HCT116 (cell line): Measurements from ENCODE around the gene PIGM. TPM values are rescaled to one million over a fixed set of nuclear protein-coding genes. Genes with fewer than 3 reads are reported as not detected.

Experiments
- ATAC-seq: fragments of 200-7000 bp; cut with Tn5 transposase; 2 replicates; pipeline ENCODE4 v1.9.1; 2020; ENCODE audit warnings: mild to moderate bottlenecking, moderate library complexity
- BruUV-seq: library from RNA; stranded (reverse); fragments of 400-500 nt; replicated peaks from 2 replicates; lab custom pipeline; 2021; lab: Mats Ljungman, UMichigan
- CTCF ChIA-PET: fragments of 300-600 bp; sonication (Branson Sonifier 250); formaldehyde crosslinking; loops from one replicate; lab custom pipeline; 2021; ENCODE audit warnings: antibody characterized with exemption; lab: Charles Lee
- POLR2A ChIA-PET: fragments of 300-600, 350-600 bp; sonication (Branson Sonifier 250); formaldehyde crosslinking; loops from one replicate; lab custom pipeline; 2021; ENCODE audit warnings: antibody characterized with exemption; lab: Charles Lee
- RAD21 ChIA-PET, 2 experiments: fragments of 300-600 bp; sonication (Branson Sonifier 250); formaldehyde crosslinking; loops; one replicate each; lab custom pipeline; 2023; ENCODE audit warnings: low total read pairs in 2 of 2; ENCODE audit not compliant: uncharacterized antibody in 2 of 2, unreplicated experiment in 2 of 2, low non-redundant PET in 1 of 2; lab: Charles Lee
- DNase-seq: peaks from one replicate; pipeline ENCODE4 v3.0.0-alpha.2; 2010; ENCODE audit warnings: low read depth, low spot score
- H2AFZ ChIP-seq: fragments of 200-600 bp; shearing (Covaris generic), sonication (generic); 2 replicates; pipeline ENCODE4 v1.6.1; 2017; ENCODE audit warnings: low read depth, mixed run types, mixed read lengths, antibody characterized with exemption, low read length; ENCODE audit not compliant: poor library complexity, severe bottlenecking
- H3K27ac ChIP-seq: 2 replicates; pipeline ENCODE4 v1.5.1; 2012; ENCODE audit warnings: low read depth, low read length
- H3K27me3 ChIP-seq: fragments of 200-600 bp; sonication (generic); 2 replicates; pipeline ENCODE4 v1.6.1; 2016; ENCODE audit warnings: mixed run types, low read length, mixed read lengths; ENCODE audit not compliant: insufficient read depth
- H3K36me3 ChIP-seq, 2 experiments: fragments of 200-500 bp in 1 of 2; fragments of 200-600 bp in 1 of 2; sonication (Bioruptor generic) in 1 of 2; sonication (generic) in 1 of 2; 2 replicates each; pipeline versions ENCODE4 v1.5.1 to v1.6.1; 2014 to 2016; ENCODE audit warnings: low read length in 2 of 2, inconsistent platforms in 1 of 2, mixed read lengths in 1 of 2, mixed run types in 1 of 2; ENCODE audit not compliant: insufficient read depth in 2 of 2, control insufficient read depth in 1 of 2
- H3K4me1 ChIP-seq, 2 experiments: fragments of 200-600 bp in 1 of 2; sonication (generic) in 1 of 2; 2 replicates each; pipeline versions ENCODE4 v1.5.1 to v1.6.1; 2012 to 2017; ENCODE audit warnings: low read length in 2 of 2, inconsistent platforms in 1 of 2, mild to moderate bottlenecking in 1 of 2, mixed read lengths in 1 of 2, mixed run types in 1 of 2, moderate library complexity in 1 of 2; ENCODE audit not compliant: insufficient read depth in 2 of 2, control insufficient read depth in 1 of 2
- H3K4me2 ChIP-seq: fragments of 200-600 bp; sonication (generic); 2 replicates; pipeline ENCODE4 v1.6.1; 2017; ENCODE audit warnings: mixed run types, low read length, mixed read lengths
- H3K4me3 ChIP-seq, 2 experiments: fragments of 200-600 bp in 1 of 2; sonication (generic) in 1 of 2; replicated peaks in 1 of 2; 2 replicates each; pipeline ENCODE4 v1.5.1; 2011 to 2016; ENCODE audit warnings: low read length in 2 of 2, control low read depth in 1 of 2, low read depth in 1 of 2, mild to moderate bottlenecking in 1 of 2, mixed read lengths in 1 of 2, mixed run types in 1 of 2
- H3K79me2 ChIP-seq: fragments of 200-600 bp; sonication (generic); 2 replicates; pipeline ENCODE4 v1.6.1; 2017; ENCODE audit warnings: mild to moderate bottlenecking, mixed run types, low read length, moderate library complexity, mixed read lengths; ENCODE audit not compliant: insufficient read depth
- H3K9ac ChIP-seq: fragments of 200-600 bp; sonication (generic); 2 replicates; pipeline ENCODE4 v1.6.1; 2016; ENCODE audit warnings: low read length, mixed read lengths
- H3K9me2 ChIP-seq: fragments of 200-600 bp; sonication (generic), shearing (Covaris generic); 2 replicates; pipeline ENCODE4 v1.6.1; 2017; ENCODE audit warnings: mixed run types, mild to moderate bottlenecking, moderate library complexity; ENCODE audit not compliant: insufficient read depth
- H3K9me3 ChIP-seq, 2 experiments: fragments of 200-500 bp in 1 of 2; fragments of 200-600 bp in 1 of 2; sonication (Bioruptor generic) in 1 of 2; sonication (generic) in 1 of 2; 2 replicates each; pipeline ENCODE4 v1.6.1; 2014 to 2017; ENCODE audit warnings: low read length in 2 of 2, mixed read lengths in 2 of 2, inconsistent platforms in 1 of 2, low read depth in 1 of 2, mild to moderate bottlenecking in 1 of 2, mixed run types in 1 of 2, moderate library complexity in 1 of 2; ENCODE audit not compliant: control insufficient read depth in 1 of 2, insufficient read depth in 1 of 2
- H4K20me1 ChIP-seq: fragments of 200-600 bp; sonication (generic), shearing (Covaris generic); 2 replicates; pipeline ENCODE4 v1.6.1; 2017; ENCODE audit warnings: mixed run types, mild to moderate bottlenecking, moderate library complexity; ENCODE audit not compliant: insufficient read depth
- CTCF ChIP-seq, 3 experiments: fragments of 200-600 bp in 1 of 3; sonication (generic) in 1 of 3; IDR thresholded peaks in 2 of 3; conservative IDR thresholded peaks in 1 of 3; 2 replicates each; pipeline ENCODE4 v1.5.1; 2012 to 2017; ENCODE audit warnings: low read depth in 2 of 3, low read length in 2 of 3, antibody characterized with exemption in 1 of 3, borderline replicate concordance in 1 of 3, control low read depth in 1 of 3, mild to moderate bottlenecking in 1 of 3, mixed read lengths in 1 of 3, mixed run types in 1 of 3, moderate library complexity in 1 of 3; ENCODE audit not compliant: insufficient read depth in 1 of 3
- JUND ChIP-seq: IDR thresholded peaks from 2 replicates; pipeline ENCODE4 v1.6.1; 2012
- POLR2AphosphoS5 ChIP-seq: IDR thresholded peaks from 2 replicates; pipeline ENCODE4 v1.6.1; 2011; ENCODE audit warnings: mild to moderate bottlenecking, low read depth, low read length, moderate library complexity
- SIN3A ChIP-seq: IDR thresholded peaks from 2 replicates; pipeline ENCODE4 v1.6.1; 2012; ENCODE audit warnings: low read depth
- ZBTB33 ChIP-seq: IDR thresholded peaks from 2 replicates; pipeline ENCODE4 v1.6.1; 2011; ENCODE audit warnings: mild to moderate bottlenecking, low read length, moderate library complexity; ENCODE audit not compliant: insufficient replicate concordance; ENCODE audit errors: extremely low read depth
- ZFX ChIP-seq: fragments of 450-650 bp; IDR thresholded peaks from 2 replicates; pipeline ENCODE4 v1.6.1; 2017
- ZNF274 ChIP-seq: fragments of 200-500 bp; sonication (Bioruptor generic); IDR thresholded peaks from 2 replicates; pipeline ENCODE4 v1.6.1; 2014; ENCODE audit warnings: mild to moderate bottlenecking, low read depth, low read length, inconsistent platforms
- intact Hi-C: fragments of 100-400 bp; cut with micrococcal nuclease; formaldehyde crosslinking; loops from 2 replicates; pipeline ENCODE4 v1.10.0; 2022
- total RNA-seq: library from RNA; stranded (reverse); gene quantifications from one replicate; pipeline ENCODE4 v1.2.1, GENCODE V29; 2021; ENCODE audit not compliant: unreplicated experiment
- TF ChIP-seq, protein P1 (sequence below): IDR thresholded peaks from 2 replicates; pipeline ENCODE4 v1.6.1; 2012; ENCODE audit warnings: low read depth

The PIGM gene
- total RNA-seq, 1 experiment from 2014 or later, result 4.1 TPM

DNA sequence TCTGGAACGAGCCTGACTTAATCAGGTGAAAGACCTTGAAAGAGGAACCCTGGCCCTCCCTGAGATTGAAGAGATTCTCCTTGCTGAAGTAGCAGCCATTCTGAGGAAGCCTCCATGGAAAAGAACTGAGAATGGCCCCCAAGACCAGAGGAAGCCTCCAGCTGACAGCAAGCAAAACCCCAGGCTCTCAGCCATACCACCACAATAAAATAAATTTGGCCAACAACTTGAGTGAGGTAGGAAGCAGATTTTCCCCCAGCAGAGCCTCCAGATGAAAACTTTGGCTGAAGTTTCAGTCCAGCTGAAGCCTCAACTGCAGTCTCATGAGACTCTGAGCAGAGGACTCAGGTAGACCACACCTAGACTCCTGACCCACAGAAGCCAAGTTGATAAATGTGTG, 43.8 kb downstream of the PIGM start:
- ATAC-seq, result no peak
- ChIA-PET CTCF (interaction anchor here (3.3 kb wide), 1 partner anchor 19 kb away, joined by 16 read pairs; no protein-coding TSS in a partner anchor), RAD21 (no interaction called here), POLR2A (no interaction called here)
- Histone ChIP-seq H3K27me3 (peaks cover 13% of the 10 kb centered on the region; the same call in 1 of the 2 replicates), H3K79me2 (no peaks in the 10 kb centered on the region), H3K36me3 (no peaks in the 10 kb centered on the region), H3K4me1 (peaks cover 0 to 4% of the 10 kb centered on the region in 2 experiments; a peak in 1 of 4 replicates), H3K4me3 (no peak overlapping the region), H3K9ac (no peak overlapping the region), H3K4me2 (no peak overlapping the region), H3K9me2 (no peaks in the 10 kb centered on the region), H2AFZ (no peak overlapping the region), H4K20me1 (no peaks in the 10 kb centered on the region), H3K27ac (no peak overlapping the region), H3K9me3 (no peaks in the 10 kb centered on the region)
- intact Hi-C loops, result no loop called here
- no peak for DNase-seq
- TF ChIP-seq CTCF (IDR thresholded peaks at IDR 0.05 in 2 of 3, conservative IDR thresholded peaks at IDR 0.05 in 1 of 3; ENCODE audit: borderline replicate concordance in 1 of 3, insufficient read depth in 1 of 3, low read depth in 2 of 3, low read length in 2 of 3), result no peak
- no TSS peak for BruUV-seq

DNA sequence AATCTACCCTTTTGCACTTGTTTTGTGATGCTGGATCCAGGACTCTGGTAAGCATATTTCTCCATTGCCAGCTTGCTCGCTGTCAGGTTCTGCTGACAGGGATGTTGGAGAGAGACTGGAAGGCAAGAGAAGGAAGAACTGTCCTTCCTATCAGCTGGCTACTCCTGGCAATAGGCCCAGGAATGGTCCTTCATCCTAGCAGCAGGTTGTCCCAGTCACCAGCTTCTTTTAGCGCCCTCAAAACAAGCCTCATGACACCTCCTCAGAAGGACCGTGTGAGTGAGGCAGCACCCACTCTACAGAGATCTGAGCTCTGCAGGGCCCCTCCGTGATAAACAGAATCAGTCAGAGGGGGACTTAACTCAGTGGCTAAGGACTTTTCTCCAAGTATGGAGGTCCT, 44.6 kb downstream of the PIGM start:
- peaks cover 13% of the 10 kb centered on the region; the same call in 1 of the 2 replicates for H3K27me3 ChIP-seq
- no peak overlapping the region for H3K4me2 ChIP-seq
- H3K9ac ChIP-seq, result no peak overlapping the region
- ChIA-PET POLR2A (no interaction called here), CTCF (no interaction called here), RAD21 (no interaction called here)
- peaks cover 0 to 4% of the 10 kb centered on the region in 2 experiments; a peak in 1 of 4 replicates for H3K4me1 ChIP-seq
- DNase-seq, result no peak
- H3K79me2 ChIP-seq, result no peaks in the 10 kb centered on the region
- ATAC-seq, result no peak
- H3K9me2 ChIP-seq, result no peaks in the 10 kb centered on the region
- intact Hi-C loops, result no loop called here
- no peaks in the 10 kb centered on the region for H3K36me3 ChIP-seq
- H3K9me3 ChIP-seq, result no peaks in the 10 kb centered on the region
- no peak overlapping the region for H3K4me3 ChIP-seq
- H2AFZ ChIP-seq, result no peak overlapping the region
- H3K27ac ChIP-seq, result no peak overlapping the region
- no TSS peak for BruUV-seq
- no peaks in the 10 kb centered on the region for H4K20me1 ChIP-seq
- TF ChIP-seq ZBTB33 (no peak), ZFX (no peak), ZNF274 (no peak), JUND (no peak), CTCF (IDR thresholded peaks at IDR 0.05 in 2 of 3, conservative IDR thresholded peaks at IDR 0.05 in 1 of 3; ENCODE audit: borderline replicate concordance in 1 of 3, insufficient read depth in 1 of 3, low read depth in 2 of 3, low read length in 2 of 3) (no peak), POLR2AphosphoS5 (no peak), SIN3A (no peak)
- TF ChIP-seq, protein P1, sequence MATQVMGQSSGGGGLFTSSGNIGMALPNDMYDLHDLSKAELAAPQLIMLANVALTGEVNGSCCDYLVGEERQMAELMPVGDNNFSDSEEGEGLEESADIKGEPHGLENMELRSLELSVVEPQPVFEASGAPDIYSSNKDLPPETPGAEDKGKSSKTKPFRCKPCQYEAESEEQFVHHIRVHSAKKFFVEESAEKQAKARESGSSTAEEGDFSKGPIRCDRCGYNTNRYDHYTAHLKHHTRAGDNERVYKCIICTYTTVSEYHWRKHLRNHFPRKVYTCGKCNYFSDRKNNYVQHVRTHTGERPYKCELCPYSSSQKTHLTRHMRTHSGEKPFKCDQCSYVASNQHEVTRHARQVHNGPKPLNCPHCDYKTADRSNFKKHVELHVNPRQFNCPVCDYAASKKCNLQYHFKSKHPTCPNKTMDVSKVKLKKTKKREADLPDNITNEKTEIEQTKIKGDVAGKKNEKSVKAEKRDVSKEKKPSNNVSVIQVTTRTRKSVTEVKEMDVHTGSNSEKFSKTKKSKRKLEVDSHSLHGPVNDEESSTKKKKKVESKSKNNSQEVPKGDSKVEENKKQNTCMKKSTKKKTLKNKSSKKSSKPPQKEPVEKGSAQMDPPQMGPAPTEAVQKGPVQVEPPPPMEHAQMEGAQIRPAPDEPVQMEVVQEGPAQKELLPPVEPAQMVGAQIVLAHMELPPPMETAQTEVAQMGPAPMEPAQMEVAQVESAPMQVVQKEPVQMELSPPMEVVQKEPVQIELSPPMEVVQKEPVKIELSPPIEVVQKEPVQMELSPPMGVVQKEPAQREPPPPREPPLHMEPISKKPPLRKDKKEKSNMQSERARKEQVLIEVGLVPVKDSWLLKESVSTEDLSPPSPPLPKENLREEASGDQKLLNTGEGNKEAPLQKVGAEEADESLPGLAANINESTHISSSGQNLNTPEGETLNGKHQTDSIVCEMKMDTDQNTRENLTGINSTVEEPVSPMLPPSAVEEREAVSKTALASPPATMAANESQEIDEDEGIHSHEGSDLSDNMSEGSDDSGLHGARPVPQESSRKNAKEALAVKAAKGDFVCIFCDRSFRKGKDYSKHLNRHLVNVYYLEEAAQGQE, result no peak
